DND-41 (cell line): ENCODE data around the gene TTC28.

Experiments used
- ATAC-seq: fragments of 200-7000 bp; cut with Tn5 transposase; 3 replicates; pipeline ENCODE4 v1.9.1; 2021; ENCODE audit warnings: low read depth; ENCODE audit not compliant: insufficient read depth
- DNase-seq: peaks from one replicate; pipeline ENCODE4 v3.0.0-alpha.2; 2020
- H2AFZ ChIP-seq: 2 replicates; pipeline ENCODE4 v1.6.0; 2012; ENCODE audit warnings: low read depth, low read length
- H3K27ac ChIP-seq: 2 replicates; pipeline ENCODE4 v1.5.1; 2012; ENCODE audit warnings: low read length, inconsistent platforms
- H3K27me3 ChIP-seq: fragments of 200-600 bp; sonication (generic); 2 replicates; pipeline ENCODE4 v1.6.0; 2012; ENCODE audit warnings: low read length, mild to moderate bottlenecking, inconsistent platforms; ENCODE audit not compliant: insufficient read depth, poor library complexity
- H3K36me3 ChIP-seq: 2 replicates; pipeline ENCODE4 v1.5.1; 2012; ENCODE audit warnings: low read length, inconsistent platforms; ENCODE audit not compliant: insufficient read depth
- H3K4me1 ChIP-seq: 2 replicates; pipeline ENCODE4 v1.5.1; 2012; ENCODE audit warnings: mild to moderate bottlenecking, low read length; ENCODE audit not compliant: insufficient read depth
- H3K4me2 ChIP-seq: 2 replicates; pipeline ENCODE4 v1.6.0; 2012; ENCODE audit warnings: mild to moderate bottlenecking, moderate library complexity, low read length, inconsistent platforms; ENCODE audit not compliant: insufficient read depth
- H3K4me3 ChIP-seq, 2 experiments: fragments of 200-600 bp in 1 of 2; shearing (Covaris generic) in 1 of 2; 2 replicates each; pipeline ENCODE4 v1.5.1; 2012 to 2016; ENCODE audit warnings: inconsistent platforms in 2 of 2, low read length in 2 of 2, mild to moderate bottlenecking in 2 of 2, low read depth in 1 of 2, moderate library complexity in 1 of 2
- H3K79me2 ChIP-seq: 2 replicates; pipeline ENCODE4 v1.6.0; 2012; ENCODE audit warnings: low read length, inconsistent platforms; ENCODE audit not compliant: insufficient read depth
- H3K9ac ChIP-seq: 2 replicates; pipeline ENCODE4 v1.6.0; 2012; ENCODE audit warnings: low read depth, mild to moderate bottlenecking, inconsistent platforms, low read length, moderate library complexity
- H3K9me3 ChIP-seq: 2 replicates; pipeline ENCODE4 v1.5.1; 2012; ENCODE audit warnings: low read length, moderate library complexity, mild to moderate bottlenecking, inconsistent platforms; ENCODE audit not compliant: insufficient read depth, severe bottlenecking
- H4K20me1 ChIP-seq: 2 replicates; pipeline ENCODE4 v1.6.0; 2012; ENCODE audit warnings: low read length; ENCODE audit not compliant: insufficient read depth
- EZH2 ChIP-seq: IDR thresholded peaks from 3 replicates; pipeline ENCODE4 v1.6.1; 2012; ENCODE audit warnings: borderline replicate concordance, low read depth, mild to moderate bottlenecking, moderate library complexity, low read length, inconsistent platforms; ENCODE audit not compliant: severe bottlenecking
- TF ChIP-seq, protein P1 (sequence below): IDR thresholded peaks from 2 replicates; pipeline ENCODE4 v1.5.1; 2012; ENCODE audit warnings: borderline replicate concordance, low read length, moderate library complexity, mild to moderate bottlenecking; ENCODE audit not compliant: poor library complexity, severe bottlenecking; ENCODE audit errors: extremely low read depth

The TTC28 gene

DNA sequence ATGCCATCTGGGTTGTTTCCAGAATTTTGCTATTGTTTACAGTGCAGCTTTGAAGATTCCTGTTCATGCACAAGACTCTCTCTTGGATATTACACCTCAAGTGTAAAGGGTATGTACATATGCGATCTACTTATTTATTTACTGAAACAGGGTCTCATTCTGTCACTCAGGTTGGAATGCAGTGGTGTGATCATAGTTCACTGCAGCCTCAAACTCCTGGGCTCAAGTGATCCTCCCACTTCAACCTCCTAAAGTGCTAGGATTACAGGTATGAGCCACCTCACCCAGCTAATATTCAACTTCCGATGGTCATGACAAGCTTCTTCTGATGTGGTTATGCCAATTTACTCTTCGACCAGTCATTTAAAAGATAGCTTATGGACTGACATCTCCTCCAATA lies 602.5 kb downstream of the TTC28 start:
- H4K20me1 ChIP-seq = no peaks in the 10 kb centered on the region
- no peak for DNase-seq
- no peak overlapping the region for H2AFZ ChIP-seq
- H3K27me3 ChIP-seq = no peaks in the 10 kb centered on the region
- TF ChIP-seq, protein P1, sequence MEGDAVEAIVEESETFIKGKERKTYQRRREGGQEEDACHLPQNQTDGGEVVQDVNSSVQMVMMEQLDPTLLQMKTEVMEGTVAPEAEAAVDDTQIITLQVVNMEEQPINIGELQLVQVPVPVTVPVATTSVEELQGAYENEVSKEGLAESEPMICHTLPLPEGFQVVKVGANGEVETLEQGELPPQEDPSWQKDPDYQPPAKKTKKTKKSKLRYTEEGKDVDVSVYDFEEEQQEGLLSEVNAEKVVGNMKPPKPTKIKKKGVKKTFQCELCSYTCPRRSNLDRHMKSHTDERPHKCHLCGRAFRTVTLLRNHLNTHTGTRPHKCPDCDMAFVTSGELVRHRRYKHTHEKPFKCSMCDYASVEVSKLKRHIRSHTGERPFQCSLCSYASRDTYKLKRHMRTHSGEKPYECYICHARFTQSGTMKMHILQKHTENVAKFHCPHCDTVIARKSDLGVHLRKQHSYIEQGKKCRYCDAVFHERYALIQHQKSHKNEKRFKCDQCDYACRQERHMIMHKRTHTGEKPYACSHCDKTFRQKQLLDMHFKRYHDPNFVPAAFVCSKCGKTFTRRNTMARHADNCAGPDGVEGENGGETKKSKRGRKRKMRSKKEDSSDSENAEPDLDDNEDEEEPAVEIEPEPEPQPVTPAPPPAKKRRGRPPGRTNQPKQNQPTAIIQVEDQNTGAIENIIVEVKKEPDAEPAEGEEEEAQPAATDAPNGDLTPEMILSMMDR = no peak
- no peak for TF ChIP-seq EZH2
- no peaks in the 10 kb centered on the region for H3K9me3 ChIP-seq
- no peak overlapping the region for H3K27ac ChIP-seq
- no peaks in the 10 kb centered on the region for H3K4me1 ChIP-seq
- peaks cover 39% of the 10 kb centered on the region for H3K36me3 ChIP-seq
- H3K4me2 ChIP-seq = no peak overlapping the region
- ATAC-seq = no peak
- no peaks in the 10 kb centered on the region for H3K79me2 ChIP-seq
- no peak overlapping the region for H3K9ac ChIP-seq
- H3K4me3 ChIP-seq = no peak overlapping the region

DNA sequence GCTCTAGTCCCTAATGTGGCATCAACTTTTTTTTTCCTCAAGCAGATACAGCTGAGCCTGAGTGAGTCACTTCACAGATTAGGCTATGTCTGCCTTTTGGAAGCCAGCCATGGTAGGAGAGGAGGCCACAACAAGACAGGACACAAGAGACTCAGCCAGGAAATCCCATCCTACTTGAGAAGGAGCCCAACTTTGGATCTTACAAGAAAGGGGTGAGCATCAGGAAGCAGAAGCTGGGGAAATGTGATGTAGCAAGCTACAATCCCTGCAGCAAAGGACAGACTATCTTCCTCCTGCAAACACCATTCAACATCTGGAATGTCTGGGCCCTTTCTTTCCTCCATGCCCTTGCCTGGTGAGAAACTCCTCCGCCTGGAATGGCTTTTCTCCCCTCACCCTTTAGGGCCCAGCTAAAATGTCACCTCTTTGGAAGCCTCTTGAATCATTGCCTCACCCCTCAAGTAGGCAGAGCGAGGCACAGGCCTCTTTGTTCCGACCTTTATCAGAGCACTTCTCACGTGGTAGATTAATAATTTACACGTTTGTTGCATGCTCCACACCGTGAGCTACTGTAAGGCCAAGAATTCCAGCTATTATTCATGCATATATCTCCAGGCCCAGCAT lies 604.2 kb downstream of the TTC28 start:
- TF ChIP-seq, protein P1 = no peak
- no peak for TF ChIP-seq EZH2
- Histone ChIP-seq H3K79me2 (0 out of 2 replicates have a peak, but pooled peaks cover 2% of the 10 kb centered on the region), H4K20me1 (no peaks in the 10 kb centered on the region), H3K9me3 (no peaks in the 10 kb centered on the region), H3K4me1 (no peaks in the 10 kb centered on the region), H3K9ac (no peak overlapping the region), H2AFZ (no peak overlapping the region), H3K36me3 (peaks cover 49% of the 10 kb centered on the region), H3K27ac (no peak overlapping the region), H3K4me3 (no peak overlapping the region), H3K4me2 (no peak overlapping the region), H3K27me3 (no peaks in the 10 kb centered on the region)
- no peak for ATAC-seq
- DNase-seq = no peak

DNA sequence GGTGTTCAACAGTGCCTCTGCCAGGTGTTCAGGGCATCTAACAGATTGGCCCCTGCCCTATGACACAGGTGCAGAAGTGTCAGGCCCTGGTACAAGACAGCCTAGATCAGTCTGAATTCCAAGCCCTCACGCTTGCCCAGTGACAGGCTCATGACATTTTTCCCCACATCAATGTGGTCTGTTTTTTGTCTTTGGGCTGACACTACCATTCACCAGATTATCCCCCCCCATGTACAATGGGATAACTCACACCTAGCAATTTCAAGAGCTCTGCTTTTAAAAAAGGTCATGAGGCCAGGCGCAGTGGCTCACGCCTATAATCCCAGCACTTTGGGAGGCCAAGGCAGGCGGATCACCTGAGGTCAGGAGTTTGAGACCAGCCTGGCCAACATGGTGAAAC lies 605.1 kb downstream of the TTC28 start:
- Histone ChIP-seq H3K79me2 (0 out of 2 replicates have a peak, but pooled peaks cover 2% of the 10 kb centered on the region), H3K27me3 (no peaks in the 10 kb centered on the region), H3K9ac (no peak overlapping the region), H3K27ac (no peak overlapping the region), H3K4me1 (no peaks in the 10 kb centered on the region), H4K20me1 (no peaks in the 10 kb centered on the region), H3K4me3 (no peak overlapping the region), H2AFZ (no peak overlapping the region), H3K36me3 (peaks cover 46% of the 10 kb centered on the region), H3K9me3 (no peaks in the 10 kb centered on the region), H3K4me2 (no peak overlapping the region)
- DNase-seq (no peak), ATAC-seq (no peak)
- TF ChIP-seq EZH2 = no peak
- TF ChIP-seq, protein P1 = no peak
